Measurements from ENCODE around the gene BRPF3. TPM values are rescaled to one million over a fixed set of nuclear protein-coding genes. Genes with fewer than 3 reads are reported as not detected.

BRPF3 gene
- total RNA-seq (10 to 100 TPM; 12.5 to 29.1 (median 17.6) TPM), polyA plus RNA-seq (10 to 100 TPM in 1 of 2 donors, 1 to 10 TPM in 1; 8.2 to 21.3 TPM)
- long read RNA-seq, donor 1, partial matches to known transcripts, result 3 of 14 reads
- long read RNA-seq, donor 1, other reads (novel, unspliced or antisense), result 11 of 14 reads
- long read RNA-seq, donor 2, partial matches to known transcripts, result 13 of 13 reads
- long read RNA-seq, donor 2, other reads (novel, unspliced or antisense), result 0 of 13 reads
- long read RNA-seq, donor 3, full-length matches to known transcripts, result 1 of 11 reads
- long read RNA-seq, donor 3, partial matches to known transcripts, result 9 of 11 reads
- long read RNA-seq, donor 3, other reads (novel, unspliced or antisense), result 1 of 11 reads

DNA sequence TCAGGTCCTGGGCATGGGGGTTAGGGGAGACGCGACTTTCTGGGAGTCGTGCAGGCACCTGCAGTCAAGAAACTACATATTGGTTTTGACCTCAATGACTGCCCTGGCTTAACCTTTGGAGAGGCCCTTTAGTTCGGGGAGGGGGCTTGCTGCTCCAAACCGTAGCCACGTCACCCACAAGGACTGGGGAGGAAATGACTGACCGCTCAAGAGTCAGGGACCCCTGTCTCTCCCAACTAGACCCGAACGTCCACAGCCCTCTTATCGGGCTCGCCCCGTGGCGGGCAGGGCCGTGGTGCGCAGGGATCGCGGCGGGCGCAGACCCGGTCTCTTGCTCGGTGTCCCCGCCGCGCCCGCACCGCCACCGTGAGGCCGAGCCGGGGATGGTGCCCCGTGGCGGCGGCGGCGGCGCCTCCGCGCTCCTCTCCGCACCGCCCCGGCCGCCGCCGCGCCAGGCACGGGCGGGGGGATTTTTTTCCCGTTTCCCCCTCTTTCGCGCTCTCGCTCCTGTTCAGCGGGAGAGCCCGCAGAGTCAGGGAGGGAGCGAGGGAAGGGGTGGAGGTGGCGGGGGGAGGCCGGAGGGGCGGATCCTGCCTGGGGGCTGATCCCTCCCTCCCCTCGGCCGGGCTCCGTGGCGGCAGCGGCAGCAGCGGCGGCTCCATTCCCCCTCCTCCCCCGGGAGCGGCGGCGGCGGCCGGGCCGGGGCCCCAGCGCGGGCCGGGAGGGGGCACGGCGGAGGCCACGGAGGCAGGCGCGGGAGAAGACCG lies at the start of gene BRPF3:
BRPF3 (plus strand) TSS at position 632 of the 767 bp plus-strand sequence. CDS start 3,579 bp downstream, outside the sequence.
- peak within 1 kb of the TSS; percentile 40 to 85 (median 70) for H3K4me3 ChIP-seq
- H3K4me1 ChIP-seq, result peaks cover 0 to 21% (median 11%) of the 10 kb centered on the region in 12 donors
- intact Hi-C loops (cut with DNase I), result loop anchor here (1.0 to 5.0 kb wide), 7 partner anchors 69 to 169 kb away; partner anchors contain the start of gene MAPK14 (in 8 of the 10)
- TF ChIP-seq CTCF (IDR thresholded peaks at IDR 0.05) (peak; percentile 16 to 83 (median 64)), POLR2A (IDR thresholded peaks at IDR 0.05) (no peak)
- H3K27ac ChIP-seq, result peak within 1 kb of the TSS; percentile 90 to 97 (median 94)
- H3K27me3 ChIP-seq, result no peaks in the 10 kb centered on the region
- H3K36me3 ChIP-seq, result peaks cover 0 to 17% (median 12%) of the 10 kb centered on the region in 9 donors
- H3K9me3 ChIP-seq, result no peaks in the 10 kb centered on the region
- peak; percentile 83 to 92 (median 87) for DNase-seq
- ATAC-seq, result peak in 3 of 4 donors; percentile 68 to 82 (median 80)
- WGBS, 4 donors, result 0 to 3% (median 1%) methylated on average over 6 to 79 of the region's 79 CpGs

DNA sequence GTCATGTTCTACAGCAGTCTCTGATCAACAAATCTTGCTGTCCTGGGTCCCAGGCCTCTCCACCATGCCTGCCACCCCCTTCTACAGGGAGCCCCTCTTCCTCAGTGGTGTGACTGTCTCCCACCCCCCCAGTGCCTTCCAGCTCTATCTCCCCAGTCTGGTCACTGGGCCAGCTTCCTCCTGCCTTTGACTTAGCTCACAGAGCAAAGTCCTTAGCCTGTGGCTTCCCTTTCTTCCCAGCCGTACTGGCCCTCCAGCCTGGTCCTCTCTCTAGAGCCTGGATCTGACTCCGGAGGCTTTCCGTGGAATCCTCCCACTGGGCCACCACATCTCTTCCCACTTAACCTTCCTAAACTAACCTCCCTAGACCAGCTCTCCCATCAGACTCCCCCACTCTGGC lies 49.2 kb upstream of the BRPF3 start:
- Histone ChIP-seq H3K27me3 (no peaks in the 10 kb centered on the region), H3K4me3 (no peak overlapping the region), H3K4me1 (peaks cover 0 to 37% (median 0%) of the 10 kb centered on the region in 12 donors), H3K9me3 (no peaks in the 10 kb centered on the region), H3K27ac (no peak overlapping the region), H3K36me3 (no peaks in the 10 kb centered on the region)
- no peak for ATAC-seq
- TF ChIP-seq CTCF (IDR thresholded peaks at IDR 0.05) (no peak), POLR2A (IDR thresholded peaks at IDR 0.05) (no peak)
- WGBS, 4 donors, result 88 to 92% (median 90%) methylated on average over 3 of the region's 3 CpGs
- intact Hi-C loops (cut with DNase I), result no loop called here
- peak in 1 of 5 donors; percentile 50 for DNase-seq

- ATAC-seq (no peak), DNase-seq (no peak)
- Histone ChIP-seq H3K27ac (no peak overlapping the region), H3K9me3 (no peaks in the 10 kb centered on the region), H3K4me1 (peaks cover 0 to 30% (median 0%) of the 10 kb centered on the region in 12 donors), H3K4me3 (no peak overlapping the region), H3K27me3 (no peaks in the 10 kb centered on the region), H3K36me3 (no peaks in the 10 kb centered on the region)
- intact Hi-C loops (cut with DNase I), result no loop called here
- TF ChIP-seq CTCF (IDR thresholded peaks at IDR 0.05) (no peak), POLR2A (IDR thresholded peaks at IDR 0.05) (no peak)
Observed at GRCh38 chr6:36149476-36149875, 47.1 kb upstream of the BRPF3 start.

GRCh38 chr6:36150283-36150682 lies 46.3 kb upstream of the BRPF3 start:
- Histone ChIP-seq H3K9me3 (peaks cover 0 to 3% (median 0%) of the 10 kb centered on the region in 12 donors), H3K36me3 (no peaks in the 10 kb centered on the region), H3K4me1 (peaks cover 0 to 30% (median 0%) of the 10 kb centered on the region in 12 donors), H3K27me3 (no peaks in the 10 kb centered on the region), H3K4me3 (no peak overlapping the region), H3K27ac (peak overlapping the region in 1 of 12 donors; percentile 37)
- intact Hi-C loops (cut with DNase I), result no loop called here
- DNase-seq (no peak), ATAC-seq (no peak)
- WGBS, 4 donors, result 65 to 72% (median 67%) methylated on average over 3 of the region's 3 CpGs
- no peak for TF ChIP-seq POLR2A (IDR thresholded peaks at IDR 0.05)
- TF ChIP-seq CTCF (IDR thresholded peaks at IDR 0.05), result no peak
